Suppressor macrophage (primary cell): ENCODE measurements around the gene PRICKLE2.

ENCODE experiments used
- DNase-seq, 4 experiments: peaks; one replicate each; pipeline ENCODE4 v3.0.0-alpha.2; 2020 to 2022
- total RNA-seq, 17 experiments: gene quantifications; one replicate each; lab custom pipeline; 2026; ENCODE audit warnings: mixed read lengths in 6 of 17, inconsistent platforms in 3 of 17; lab: John Stamatoyannopoulos, UW

Gene PRICKLE2
- 0 to 5.0 (median 0.13) reads per million in 17 experiments for total RNA-seq

DNA sequence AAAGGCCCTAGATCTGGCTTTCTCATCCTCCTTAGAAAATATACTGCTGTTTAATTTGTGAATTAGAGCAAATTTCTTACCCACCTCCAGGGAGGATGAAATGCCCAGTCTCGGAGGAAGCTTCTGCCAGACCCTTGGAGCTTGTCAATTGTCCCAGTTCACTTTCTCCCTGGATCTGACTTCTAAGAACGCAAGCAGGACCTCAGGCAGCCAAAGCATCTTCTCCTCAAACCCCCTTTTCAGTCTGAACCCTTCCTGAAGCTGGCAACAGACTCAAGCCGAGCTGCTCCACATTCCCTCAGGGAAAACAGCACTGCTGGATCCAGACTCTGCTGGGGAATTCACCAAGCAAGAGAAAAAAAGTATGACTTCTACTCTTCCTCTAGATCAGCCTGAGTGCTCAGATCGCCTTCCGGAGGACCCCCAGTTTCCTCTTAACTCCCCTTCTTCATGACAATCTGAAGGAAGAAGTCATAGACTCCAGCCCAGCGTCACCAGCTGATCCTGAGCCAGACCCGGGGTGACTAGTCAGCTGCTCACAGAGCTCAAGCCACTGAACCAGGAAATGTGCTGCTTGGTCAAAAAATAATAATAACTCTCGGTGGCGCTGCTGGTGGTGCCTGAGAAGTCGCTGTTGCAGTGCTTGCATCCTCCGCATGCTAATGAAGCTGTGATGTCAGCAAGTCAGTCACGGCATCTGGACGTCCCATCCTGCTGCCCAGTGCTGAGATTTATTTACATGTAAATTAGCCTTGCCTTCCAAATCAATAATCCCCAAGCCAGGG, at the start of gene PRICKLE2:
Gene PRICKLE2 (minus strand): TSS at position 641 of the 785 bp plus-strand sequence. CDS start 26,539 bp downstream, outside the sequence.
- peak; percentile 2 to 33 (median 30) for DNase-seq

- DNase-seq: no peak
Observed at GRCh38 chr3:64272842-64273241, 47.6 kb upstream of the PRICKLE2 start.

- no peak for DNase-seq
Observed at GRCh38 chr3:64272271-64272670, 47.0 kb upstream of the PRICKLE2 start.

DNA sequence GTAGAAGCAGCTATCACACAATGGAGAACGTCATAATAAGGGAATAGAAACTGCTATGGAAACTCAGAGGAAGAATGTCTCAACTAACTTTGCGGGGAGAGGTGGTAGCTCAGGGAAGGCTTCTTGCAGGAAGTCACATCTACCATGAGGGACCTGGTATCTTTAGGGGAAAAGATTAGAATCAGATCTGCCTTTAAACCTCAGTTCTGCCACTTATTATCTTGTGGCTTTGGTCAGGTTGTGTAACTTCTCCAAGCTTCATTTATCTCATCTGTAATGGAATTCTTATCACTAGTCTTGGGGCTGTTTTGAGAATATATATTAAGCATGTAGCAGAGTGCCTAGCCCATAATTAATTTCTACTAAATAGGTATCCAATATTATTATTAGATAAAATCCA, 46.4 kb upstream of the PRICKLE2 start:
- no peak for DNase-seq

DNA sequence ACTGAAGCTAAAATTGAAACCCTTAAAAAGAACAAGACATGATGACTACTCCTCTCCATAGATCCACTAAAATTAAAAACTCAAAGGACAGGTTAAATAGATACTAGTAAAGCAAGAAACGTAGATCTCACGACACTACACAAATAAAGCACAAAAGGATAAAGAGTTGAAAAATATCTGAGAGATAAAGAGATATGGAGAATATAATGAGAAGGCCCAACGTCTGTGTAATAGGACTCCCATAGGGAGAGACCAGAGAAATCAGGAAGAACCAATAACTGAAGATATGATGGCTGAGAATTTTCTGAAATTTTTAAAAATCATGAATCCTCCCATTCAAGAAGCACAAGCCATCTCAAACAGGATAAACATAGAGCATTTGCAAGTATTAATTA, 45.6 kb upstream of the PRICKLE2 start:
- no peak for DNase-seq

GRCh38 chr3:64270142-64270865, 45.0 kb upstream of the PRICKLE2 start:
- DNase-seq: no peak

DNA sequence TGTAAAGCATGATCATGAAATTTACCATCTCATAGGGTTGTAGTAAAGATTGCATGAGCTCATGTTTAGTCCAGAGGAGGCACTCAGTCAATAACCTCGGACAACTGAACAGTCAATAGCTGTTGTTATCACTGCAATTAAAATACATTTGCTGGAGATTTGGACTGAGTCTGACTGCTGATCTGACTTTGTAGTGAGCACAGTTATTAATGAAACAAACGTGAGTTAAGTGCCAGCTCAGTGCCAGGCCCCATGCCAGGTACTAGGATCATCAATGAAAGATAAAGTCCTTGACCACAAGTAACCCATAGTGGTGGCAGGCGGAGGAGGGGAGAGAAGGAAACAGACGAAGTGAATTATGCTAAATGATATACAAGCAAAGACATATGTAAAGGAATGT, 43.7 kb upstream of the PRICKLE2 start:
- no peak for DNase-seq

DNA sequence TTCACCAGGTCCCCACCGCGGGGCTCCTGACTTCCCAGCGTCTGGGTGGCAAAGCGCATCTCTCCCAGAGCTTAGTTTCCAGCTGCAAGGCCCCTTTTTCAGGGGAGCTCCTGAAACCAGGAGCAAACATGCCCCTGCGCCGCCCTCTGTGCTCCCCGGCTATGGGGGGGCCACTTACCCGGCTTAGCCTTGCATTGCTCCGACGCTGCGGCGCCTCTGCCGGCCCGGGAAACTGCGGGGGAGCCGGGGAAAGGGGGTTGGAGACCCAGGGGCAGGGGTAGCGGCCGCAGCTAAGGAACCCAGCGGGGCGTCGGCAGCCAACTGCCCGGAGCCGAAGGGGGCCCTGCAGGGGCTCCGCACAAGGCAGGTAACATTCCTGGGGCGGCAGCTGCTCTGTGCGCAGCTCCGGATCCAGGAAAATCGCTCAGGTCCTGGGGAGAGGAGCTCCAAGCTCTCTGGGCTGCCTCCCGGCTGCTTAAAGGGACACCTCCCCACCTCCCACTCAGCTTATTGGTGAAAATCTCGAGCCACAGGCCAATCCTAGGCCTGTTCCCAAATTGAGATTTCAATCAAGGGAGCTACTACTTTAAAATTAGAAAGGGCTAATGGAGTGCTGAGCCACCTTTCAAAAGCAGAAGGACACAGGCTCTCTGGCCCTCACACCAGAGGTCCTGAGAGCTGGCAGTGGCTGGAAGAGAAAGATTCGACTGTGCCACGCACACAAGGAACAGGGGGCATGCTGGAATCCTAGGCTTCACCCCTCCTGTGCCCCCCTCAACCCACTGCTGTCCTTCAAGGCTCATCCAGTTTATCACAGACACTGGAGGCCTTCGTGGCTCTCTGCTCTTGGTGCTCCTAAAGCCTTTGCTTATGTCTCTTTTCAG, 42.7 kb upstream of the PRICKLE2 start:
- no peak for DNase-seq

- no peak for DNase-seq
Observed at GRCh38 chr3:64266983-64267382, 41.7 kb upstream of the PRICKLE2 start.

- DNase-seq: no peak
Observed at GRCh38 chr3:64266065-64266931, 41.0 kb upstream of the PRICKLE2 start.

DNA sequence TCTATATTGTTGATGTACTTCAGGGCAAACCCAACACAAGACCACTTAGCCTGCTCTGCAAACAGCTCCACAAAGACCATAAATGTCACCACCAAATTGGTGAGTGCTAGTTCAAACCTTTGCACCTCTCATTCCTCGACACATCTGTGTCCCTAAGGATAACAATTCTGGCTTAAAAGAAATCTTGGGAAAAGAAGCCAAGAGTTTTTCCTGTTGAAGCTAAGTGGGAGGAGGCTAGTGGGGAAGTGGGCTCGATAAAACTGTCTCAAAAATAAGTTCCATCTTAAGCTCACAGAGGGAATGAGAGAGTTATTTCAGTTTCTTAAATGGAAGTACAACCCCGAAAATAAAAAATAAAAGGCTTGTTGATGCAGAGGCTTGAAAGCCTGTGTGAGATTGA, 40.4 kb upstream of the PRICKLE2 start:
- no peak for DNase-seq

DNA sequence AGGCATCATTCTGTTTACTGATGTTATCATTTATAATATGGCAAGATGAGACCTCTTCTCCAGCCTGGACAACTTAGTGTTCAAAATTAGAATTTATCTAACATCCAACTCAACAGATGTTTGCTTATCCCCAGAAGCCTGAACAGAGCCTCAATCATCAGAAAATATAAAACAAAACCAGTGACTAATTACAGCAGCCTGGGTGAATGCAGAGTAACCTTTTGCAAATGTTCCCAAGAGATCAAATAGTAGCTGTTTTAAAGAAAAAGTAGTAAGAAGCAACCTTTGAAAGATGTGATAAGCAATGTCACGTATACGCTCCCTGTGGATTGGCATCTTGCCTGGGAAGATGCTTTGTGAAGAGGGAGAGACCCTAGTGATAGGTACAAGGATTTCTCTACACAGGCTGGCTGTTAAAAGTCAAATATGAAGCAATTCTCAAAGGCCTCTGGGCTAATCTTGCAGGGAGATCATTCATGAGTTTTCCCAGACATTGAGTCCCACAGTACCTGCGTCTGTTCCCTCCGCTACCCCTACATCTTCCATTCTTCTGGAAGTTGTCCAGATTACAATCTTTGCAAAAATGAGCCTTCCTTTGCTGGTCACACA, 39.3 kb upstream of the PRICKLE2 start:
- DNase-seq: no peak

- no peak for DNase-seq
Observed at GRCh38 chr3:64262574-64263114, 37.4 kb upstream of the PRICKLE2 start.

- no peak for DNase-seq
Observed at GRCh38 chr3:64260431-64260830, 35.2 kb upstream of the PRICKLE2 start.

GRCh38 chr3:64259636-64260035, 34.4 kb upstream of the PRICKLE2 start:
- no peak for DNase-seq

GRCh38 chr3:64257100-64257755, 32.0 kb upstream of the PRICKLE2 start:
- DNase-seq: no peak

GRCh38 chr3:64255741-64256340, 30.6 kb upstream of the PRICKLE2 start:
- DNase-seq: no peak

- no peak for DNase-seq
Observed at GRCh38 chr3:64254443-64254842, 29.2 kb upstream of the PRICKLE2 start.

GRCh38 chr3:64253689-64254088, 28.4 kb upstream of the PRICKLE2 start:
- no peak for DNase-seq

DNA sequence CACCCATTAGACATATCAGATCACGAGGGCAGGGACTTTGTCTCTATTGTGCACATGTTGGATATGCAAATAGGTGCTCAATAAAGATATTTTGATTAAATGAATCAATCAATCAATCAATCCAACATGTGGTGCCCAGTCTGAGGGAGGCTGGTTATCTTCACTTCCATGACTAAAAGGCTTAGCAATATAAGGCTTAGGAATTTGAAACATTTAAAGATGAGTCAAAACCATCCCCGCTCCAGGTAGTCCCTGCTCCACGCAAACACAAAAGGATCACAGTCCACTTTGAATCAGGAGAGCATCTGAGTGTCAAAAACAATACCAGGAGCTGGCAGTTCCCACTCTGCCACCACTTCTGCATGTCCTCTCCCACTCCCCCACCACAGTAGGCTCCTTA, 25.8 kb upstream of the PRICKLE2 start:
- no peak for DNase-seq
